Measurements from ENCODE around the gene IRF2BPL.
A peak's percentile ranks its signal among the peaks of the same experiment; 100 is the strongest.

IRF2BPL gene

GRCh38 chr14:77008541-77008940 is 20.0 kb downstream of the IRF2BPL start:
- Histone ChIP-seq H3K4me3 (ENCODE audit: low read depth, low read length) (no peak overlapping the region), H3K4me1 (ENCODE audit: control insufficient read depth, insufficient read depth, low read length, unreplicated experiment) (peaks cover 13% of the 10 kb centered on the region), H3K27me3 (ENCODE audit: insufficient read depth, low read length) (no peaks in the 10 kb centered on the region), H2AFZ (ENCODE audit: low read length, unreplicated experiment) (no peak overlapping the region), H3K36me3 (ENCODE audit: insufficient read depth, low read length) (no peaks in the 10 kb centered on the region), H3K79me2 (ENCODE audit: control insufficient read depth, insufficient read depth, low read length, unreplicated experiment) (no peaks in the 10 kb centered on the region), H3K27ac (ENCODE audit: low read depth, low read length) (no peak overlapping the region)

GRCh38 chr14:77007975-77008421 is 20.5 kb downstream of the IRF2BPL start:
- H3K27ac ChIP-seq (ENCODE audit: low read depth, low read length) = no peak overlapping the region
- no peaks in the 10 kb centered on the region for H3K79me2 ChIP-seq (ENCODE audit: control insufficient read depth, insufficient read depth, low read length, unreplicated experiment)
- no peak overlapping the region for H2AFZ ChIP-seq (ENCODE audit: low read length, unreplicated experiment)
- no peak overlapping the region for H3K4me3 ChIP-seq (ENCODE audit: low read depth, low read length)
- peaks cover 13% of the 10 kb centered on the region for H3K4me1 ChIP-seq (ENCODE audit: control insufficient read depth, insufficient read depth, low read length, unreplicated experiment)
- H3K27me3 ChIP-seq (ENCODE audit: insufficient read depth, low read length) = no peaks in the 10 kb centered on the region
- H3K36me3 ChIP-seq (ENCODE audit: insufficient read depth, low read length) = no peaks in the 10 kb centered on the region

- no peaks in the 10 kb centered on the region for H3K79me2 ChIP-seq (ENCODE audit: control insufficient read depth, insufficient read depth, low read length, unreplicated experiment)
- H2AFZ ChIP-seq (ENCODE audit: low read length, unreplicated experiment) = no peak overlapping the region
- no peak overlapping the region for H3K27ac ChIP-seq (ENCODE audit: low read depth, low read length)
- peaks cover 13% of the 10 kb centered on the region for H3K4me1 ChIP-seq (ENCODE audit: control insufficient read depth, insufficient read depth, low read length, unreplicated experiment)
- no peak overlapping the region for H3K4me3 ChIP-seq (ENCODE audit: low read depth, low read length)
- H3K36me3 ChIP-seq (ENCODE audit: insufficient read depth, low read length) = no peaks in the 10 kb centered on the region
- no peaks in the 10 kb centered on the region for H3K27me3 ChIP-seq (ENCODE audit: insufficient read depth, low read length)
Measured at GRCh38 chr14:77007183-77007974, 21.1 kb downstream of the IRF2BPL start.

- no peak overlapping the region for H2AFZ ChIP-seq (ENCODE audit: low read length, unreplicated experiment)
- peaks cover 13% of the 10 kb centered on the region for H3K4me1 ChIP-seq (ENCODE audit: control insufficient read depth, insufficient read depth, low read length, unreplicated experiment)
- no peak overlapping the region for H3K27ac ChIP-seq (ENCODE audit: low read depth, low read length)
- no peaks in the 10 kb centered on the region for H3K36me3 ChIP-seq (ENCODE audit: insufficient read depth, low read length)
- no peaks in the 10 kb centered on the region for H3K27me3 ChIP-seq (ENCODE audit: insufficient read depth, low read length)
- H3K79me2 ChIP-seq (ENCODE audit: control insufficient read depth, insufficient read depth, low read length, unreplicated experiment) = no peaks in the 10 kb centered on the region
- no peak overlapping the region for H3K4me3 ChIP-seq (ENCODE audit: low read depth, low read length)
Measured at GRCh38 chr14:77006132-77006531, 22.4 kb downstream of the IRF2BPL start.

- no peaks in the 10 kb centered on the region for H3K27me3 ChIP-seq (ENCODE audit: insufficient read depth, low read length)
- H3K79me2 ChIP-seq (ENCODE audit: control insufficient read depth, insufficient read depth, low read length, unreplicated experiment) = no peaks in the 10 kb centered on the region
- no peaks in the 10 kb centered on the region for H3K36me3 ChIP-seq (ENCODE audit: insufficient read depth, low read length)
- peaks cover 13% of the 10 kb centered on the region for H3K4me1 ChIP-seq (ENCODE audit: control insufficient read depth, insufficient read depth, low read length, unreplicated experiment)
- H3K4me3 ChIP-seq (ENCODE audit: low read depth, low read length) = no peak overlapping the region
- H3K27ac ChIP-seq (ENCODE audit: low read depth, low read length) = no peak overlapping the region
- no peak overlapping the region for H2AFZ ChIP-seq (ENCODE audit: low read length, unreplicated experiment)
Measured at GRCh38 chr14:77005559-77005958, 22.9 kb downstream of the IRF2BPL start.

GRCh38 chr14:77004711-77005460 is 23.6 kb downstream of the IRF2BPL start:
- peak overlapping the region; percentile 29; the same call in 1 of the 2 replicates for H3K27ac ChIP-seq (ENCODE audit: low read depth, low read length)
- H3K4me3 ChIP-seq (ENCODE audit: low read depth, low read length) = no peak overlapping the region
- no peaks in the 10 kb centered on the region for H3K27me3 ChIP-seq (ENCODE audit: insufficient read depth, low read length)
- peaks cover 13% of the 10 kb centered on the region for H3K4me1 ChIP-seq (ENCODE audit: control insufficient read depth, insufficient read depth, low read length, unreplicated experiment)
- H3K79me2 ChIP-seq (ENCODE audit: control insufficient read depth, insufficient read depth, low read length, unreplicated experiment) = no peaks in the 10 kb centered on the region
- no peaks in the 10 kb centered on the region for H3K36me3 ChIP-seq (ENCODE audit: insufficient read depth, low read length)
- H2AFZ ChIP-seq (ENCODE audit: low read length, unreplicated experiment) = peak overlapping the region; percentile 36

GRCh38 chr14:77003960-77004710 is 24.4 kb downstream of the IRF2BPL start:
- Histone ChIP-seq H2AFZ (ENCODE audit: low read length, unreplicated experiment) (peak overlapping the region; percentile 36), H3K79me2 (ENCODE audit: control insufficient read depth, insufficient read depth, low read length, unreplicated experiment) (no peaks in the 10 kb centered on the region), H3K27me3 (ENCODE audit: insufficient read depth, low read length) (no peaks in the 10 kb centered on the region), H3K4me3 (ENCODE audit: low read depth, low read length) (no peak overlapping the region), H3K36me3 (ENCODE audit: insufficient read depth, low read length) (no peaks in the 10 kb centered on the region), H3K27ac (ENCODE audit: low read depth, low read length) (peak overlapping the region; percentile 29; the same call in 1 of the 2 replicates), H3K4me1 (ENCODE audit: control insufficient read depth, insufficient read depth, low read length, unreplicated experiment) (peaks cover 13% of the 10 kb centered on the region)

- Histone ChIP-seq H3K36me3 (ENCODE audit: insufficient read depth, low read length) (no peaks in the 10 kb centered on the region), H3K27ac (ENCODE audit: low read depth, low read length) (no peak overlapping the region), H3K79me2 (ENCODE audit: control insufficient read depth, insufficient read depth, low read length, unreplicated experiment) (no peaks in the 10 kb centered on the region), H2AFZ (ENCODE audit: low read length, unreplicated experiment) (no peak overlapping the region), H3K27me3 (ENCODE audit: insufficient read depth, low read length) (no peaks in the 10 kb centered on the region), H3K4me3 (ENCODE audit: low read depth, low read length) (no peak overlapping the region), H3K4me1 (ENCODE audit: control insufficient read depth, insufficient read depth, low read length, unreplicated experiment) (peaks cover 13% of the 10 kb centered on the region)
Measured at GRCh38 chr14:77002889-77003288, 25.6 kb downstream of the IRF2BPL start.

- no peaks in the 10 kb centered on the region for H3K36me3 ChIP-seq (ENCODE audit: insufficient read depth, low read length)
- no peak overlapping the region for H2AFZ ChIP-seq (ENCODE audit: low read length, unreplicated experiment)
- no peaks in the 10 kb centered on the region for H3K27me3 ChIP-seq (ENCODE audit: insufficient read depth, low read length)
- no peak overlapping the region for H3K4me3 ChIP-seq (ENCODE audit: low read depth, low read length)
- H3K79me2 ChIP-seq (ENCODE audit: control insufficient read depth, insufficient read depth, low read length, unreplicated experiment) = no peaks in the 10 kb centered on the region
- peaks cover 16% of the 10 kb centered on the region for H3K4me1 ChIP-seq (ENCODE audit: control insufficient read depth, insufficient read depth, low read length, unreplicated experiment)
- H3K27ac ChIP-seq (ENCODE audit: low read depth, low read length) = no peak overlapping the region
Measured at GRCh38 chr14:77002335-77002734, 26.2 kb downstream of the IRF2BPL start.

- Histone ChIP-seq H3K79me2 (ENCODE audit: control insufficient read depth, insufficient read depth, low read length, unreplicated experiment) (no peaks in the 10 kb centered on the region), H3K27me3 (ENCODE audit: insufficient read depth, low read length) (no peaks in the 10 kb centered on the region), H3K27ac (ENCODE audit: low read depth, low read length) (no peak overlapping the region), H3K4me1 (ENCODE audit: control insufficient read depth, insufficient read depth, low read length, unreplicated experiment) (peaks cover 21% of the 10 kb centered on the region), H2AFZ (ENCODE audit: low read length, unreplicated experiment) (no peak overlapping the region), H3K4me3 (ENCODE audit: low read depth, low read length) (no peak overlapping the region), H3K36me3 (ENCODE audit: insufficient read depth, low read length) (no peaks in the 10 kb centered on the region)
Measured at GRCh38 chr14:77000340-77001270, 27.9 kb downstream of the IRF2BPL start.

Data from ACC112 (cell line).